Mesodermal cell (in vitro differentiated cells): ENCODE data around the gene ERGIC3.

Experiments used
- H3K27ac ChIP-seq: 2 replicates; pipeline ENCODE4 v1.7.0; 2013; ENCODE audit warnings: mild to moderate bottlenecking, low read depth, low read length, moderate library complexity; ENCODE audit not compliant: severe bottlenecking
- H3K36me3 ChIP-seq: 2 replicates; pipeline ENCODE4 v1.7.1; 2013; ENCODE audit warnings: mild to moderate bottlenecking, low read length, moderate library complexity; ENCODE audit not compliant: control insufficient read depth, insufficient read depth
- H3K4me1 ChIP-seq: one replicate; pipeline ENCODE4 v1.7.1; 2013; ENCODE audit warnings: mild to moderate bottlenecking, low read length; ENCODE audit not compliant: insufficient read depth, control insufficient read depth, poor library complexity, severe bottlenecking
- H3K4me3 ChIP-seq: 2 replicates; pipeline ENCODE4 v1.7.0; 2013; ENCODE audit warnings: low read length, control low read depth, mild to moderate bottlenecking; ENCODE audit not compliant: insufficient read depth, poor library complexity, severe bottlenecking; ENCODE audit errors: extremely low read depth
- H3K9me3 ChIP-seq: 2 replicates; pipeline ENCODE4 v1.7.1; 2013; ENCODE audit warnings: mild to moderate bottlenecking, low read length, moderate library complexity; ENCODE audit not compliant: control insufficient read depth
- WGBS, 2 experiments: methylation state at CpG; one replicate each; pipeline ENCODE4 v1.1.5; 2013; ENCODE audit warnings: missing lambda C conversion rate in 2 of 2; ENCODE audit not compliant: insufficient coverage in 2 of 2; 5-methylcytosine and 5-hydroxymethylcytosine counted together

The ERGIC3 gene

GRCh38 chr20:35595901-35596300 lies 54.0 kb downstream of the ERGIC3 start:
- no peak overlapping the region for H3K4me3 ChIP-seq
- no peaks in the 10 kb centered on the region for H3K4me1 ChIP-seq
- H3K9me3 ChIP-seq, result no peaks in the 10 kb centered on the region
- H3K36me3 ChIP-seq, result no peaks in the 10 kb centered on the region
- H3K27ac ChIP-seq, result no peak overlapping the region
- WGBS, 2 experiments, result 80 to 89% methylated on average over 7 of the region's 7 CpGs

GRCh38 chr20:35597186-35597585 lies 55.3 kb downstream of the ERGIC3 start:
- Histone ChIP-seq H3K9me3 (no peaks in the 10 kb centered on the region), H3K4me1 (no peaks in the 10 kb centered on the region), H3K36me3 (no peaks in the 10 kb centered on the region), H3K27ac (no peak overlapping the region), H3K4me3 (no peak overlapping the region)
- WGBS, 2 experiments, result no CpG with 5 or more reads among the region's 2 CpGs

GRCh38 chr20:35598476-35598875 lies 56.6 kb downstream of the ERGIC3 start:
- no peak overlapping the region for H3K4me3 ChIP-seq
- H3K9me3 ChIP-seq, result no peaks in the 10 kb centered on the region
- H3K27ac ChIP-seq, result no peak overlapping the region
- H3K4me1 ChIP-seq, result no peaks in the 10 kb centered on the region
- WGBS, 2 experiments, result 81 to 88% methylated on average over 4 to 7 of the region's 7 CpGs
- H3K36me3 ChIP-seq, result no peaks in the 10 kb centered on the region

- WGBS, 2 experiments, result 85 to 89% methylated on average over 18 to 20 of the region's 22 CpGs
- Histone ChIP-seq H3K4me3 (no peak overlapping the region), H3K9me3 (no peaks in the 10 kb centered on the region), H3K4me1 (no peaks in the 10 kb centered on the region), H3K27ac (no peak overlapping the region), H3K36me3 (no peaks in the 10 kb centered on the region)
Observed at GRCh38 chr20:35598899-35599775, 57.3 kb downstream of the ERGIC3 start.

GRCh38 chr20:35599776-35600120 lies 57.9 kb downstream of the ERGIC3 start:
- H3K9me3 ChIP-seq, result no peaks in the 10 kb centered on the region
- no peak overlapping the region for H3K27ac ChIP-seq
- no peaks in the 10 kb centered on the region for H3K36me3 ChIP-seq
- no peaks in the 10 kb centered on the region for H3K4me1 ChIP-seq
- 86 to 97% methylated on average over 2 to 8 of the region's 9 CpGs for WGBS, 2 experiments
- H3K4me3 ChIP-seq, result no peak overlapping the region

GRCh38 chr20:35600176-35600992 lies 58.5 kb downstream of the ERGIC3 start:
- Histone ChIP-seq H3K36me3 (no peaks in the 10 kb centered on the region), H3K9me3 (no peaks in the 10 kb centered on the region), H3K4me1 (no peaks in the 10 kb centered on the region), H3K4me3 (peak overlapping the region; percentile 39), H3K27ac (no peak overlapping the region)
- 47 to 48% methylated on average over 21 to 24 of the region's 34 CpGs for WGBS, 2 experiments

- no peaks in the 10 kb centered on the region for H3K9me3 ChIP-seq
- H3K36me3 ChIP-seq, result no peaks in the 10 kb centered on the region
- 1 to 3% methylated on average over 74 to 86 of the region's 103 CpGs for WGBS, 2 experiments
- H3K27ac ChIP-seq, result no peak overlapping the region
- no peaks in the 10 kb centered on the region for H3K4me1 ChIP-seq
- peak overlapping the region; percentile 39 for H3K4me3 ChIP-seq
Observed at GRCh38 chr20:35600993-35601973, 59.4 kb downstream of the ERGIC3 start.

GRCh38 chr20:35601990-35602389 lies 60.1 kb downstream of the ERGIC3 start:
- H3K9me3 ChIP-seq, result no peaks in the 10 kb centered on the region
- no peaks in the 10 kb centered on the region for H3K4me1 ChIP-seq
- no peak overlapping the region for H3K27ac ChIP-seq
- no peaks in the 10 kb centered on the region for H3K36me3 ChIP-seq
- 73 to 93% methylated on average over 20 to 23 of the region's 30 CpGs for WGBS, 2 experiments
- peak overlapping the region; percentile 39 for H3K4me3 ChIP-seq

GRCh38 chr20:35602851-35603495 lies 61.1 kb downstream of the ERGIC3 start:
- H3K4me1 ChIP-seq, result no peaks in the 10 kb centered on the region
- H3K9me3 ChIP-seq, result no peaks in the 10 kb centered on the region
- WGBS, 2 experiments, result 91 to 99% methylated on average over 13 to 15 of the region's 15 CpGs
- no peaks in the 10 kb centered on the region for H3K36me3 ChIP-seq
- no peak overlapping the region for H3K4me3 ChIP-seq
- no peak overlapping the region for H3K27ac ChIP-seq
